Coronary artery (tissue), 2 donors: Measurements from ENCODE around the gene ASTL.
"Not testable (repeated sequence)": the region's sequence is repeated elsewhere in the genome, so short reads cannot be mapped to it uniquely, and the experiment has no call there.

ENCODE experiments used
- DNase-seq: peaks from one replicate; pipeline ENCODE4 v3.0.0-alpha.2; 2017; ENCODE audit warnings: low spot score
- H3K27ac ChIP-seq, 2 donors: fragments of 200-600 bp; sonication (generic); one replicate each; pipeline ENCODE4 v1.5.1; 2016 to 2019
- H3K4me3 ChIP-seq: fragments of 200-600 bp; sonication (generic); 2 replicates; pipeline ENCODE4 v1.5.1; 2016; ENCODE audit warnings: mild to moderate bottlenecking, moderate library complexity
- CTCF ChIP-seq: fragments of 200-600 bp; sonication (generic); IDR thresholded peaks from one replicate; pipeline ENCODE4 v1.5.1; 2019; ENCODE audit warnings: antibody characterized with exemption

ASTL gene

GRCh38 chr2:96169868-96170507, 31.7 kb upstream of the ASTL start:
- no peak for DNase-seq
- no peak for TF ChIP-seq CTCF

GRCh38 chr2:96167407-96168013, 29.2 kb upstream of the ASTL start:
- Histone ChIP-seq H3K27ac (no peak overlapping the region), H3K4me3 (no peak overlapping the region)
- no peak for DNase-seq
- no peak for TF ChIP-seq CTCF

More at GRCh38 chr2:96169868-96170507, 31.7 kb upstream of the ASTL start:
- Histone ChIP-seq H3K27ac (no peak overlapping the region), H3K4me3 (no peak overlapping the region)

GRCh38 chr2:96164459-96165184, 26.3 kb upstream of the ASTL start:
- H3K27ac ChIP-seq, result peak overlapping the region in 1 of 2 donors; percentile 32
- H3K4me3 ChIP-seq, result no peak overlapping the region
- no peak for DNase-seq
- TF ChIP-seq CTCF, result no peak

GRCh38 chr2:96163768-96164429, 25.6 kb upstream of the ASTL start:
- no peak for TF ChIP-seq CTCF
- Histone ChIP-seq H3K4me3 (no peak overlapping the region), H3K27ac (peak overlapping the region in 1 of 2 donors; percentile 32)
- DNase-seq, result no peak

- no peak overlapping the region for H3K4me3 ChIP-seq
- no peak for TF ChIP-seq CTCF
- H3K27ac ChIP-seq, result no peak overlapping the region
- DNase-seq, result no peak
Measured at GRCh38 chr2:96163415-96163767, 25.1 kb upstream of the ASTL start.

GRCh38 chr2:96161898-96162297, 23.6 kb upstream of the ASTL start:
- Histone ChIP-seq H3K4me3 (no peak overlapping the region), H3K27ac (no peak overlapping the region)
- DNase-seq, result no peak
- TF ChIP-seq CTCF, result no peak

- DNase-seq, H3K27ac ChIP-seq, H3K4me3 ChIP-seq: not testable (repeated sequence)
Measured at GRCh38 chr2:96160366-96160765, 22.1 kb upstream of the ASTL start.
